GM12878 (cell line): ENCODE measurements around the gene ARHGAP30. TPM values are rescaled to one million over a fixed set of nuclear protein-coding genes. Genes with fewer than 3 reads are reported as not detected.

Experiments used
- ATAC-seq: fragments of 200-7000 bp; cut with Tn5 transposase; 3 replicates; pipeline ENCODE4 v1.9.1; 2020; ENCODE audit warnings: mild to moderate bottlenecking, moderate library complexity
- BruUV-seq: library from RNA; stranded (reverse); fragments of 400-500 nt; replicated peaks from 2 replicates; lab custom pipeline; 2021; lab: Mats Ljungman, UMichigan
- CTCF ChIA-PET: fragments of 300-600 bp; sonication (Branson Sonifier 250); formaldehyde crosslinking; extraction: SDS; loops from one replicate; lab custom pipeline; 2021; ENCODE audit warnings: inconsistent platforms; lab: Yijun Ruan, JAX
- POLR2A ChIA-PET: fragments of 350-600 bp; formaldehyde crosslinking; extraction: SDS; loops from one replicate; lab custom pipeline; 2021; ENCODE audit warnings: inconsistent platforms; lab: Charles Lee
- RAD21 ChIA-PET: fragments of 300-600 bp; sonication (Branson Sonifier 250); formaldehyde crosslinking; loops from one replicate; lab custom pipeline; 2023; ENCODE audit warnings: antibody characterized with exemption; ENCODE audit not compliant: unreplicated experiment; lab: Charles Lee
- SMC1A ChIA-PET: fragments of 300-600 bp; sonication (Branson Sonifier 250); formaldehyde crosslinking; loops from one replicate; lab custom pipeline; 2023; ENCODE audit not compliant: unreplicated experiment, uncharacterized antibody; lab: Charles Lee
- DNase-seq: peaks from one replicate; pipeline ENCODE4 v3.0.0-alpha.2; 2011; ENCODE audit warnings: low read depth, low spot score
- FAIRE-seq: peaks from 3 replicates; lab custom pipeline; 2011; peaks lifted over from hg19 to GRCh38; lab: Jason Lieb, UNC
- H2AFZ ChIP-seq: 2 replicates; pipeline ENCODE4 v1.6.0; 2011; ENCODE audit warnings: low read depth, low read length, control low read depth; ENCODE audit not compliant: control insufficient read depth
- H3K27ac ChIP-seq: 2 replicates; pipeline ENCODE4 v1.5.1; 2011; ENCODE audit warnings: control low read depth; ENCODE audit not compliant: control insufficient read depth, insufficient read depth
- H3K27me3 ChIP-seq, 2 experiments: replicated peaks in 1 of 2; 2 replicates each; pipeline versions ENCODE4 v1.6.0 to v1.6.1; 2011; ENCODE audit warnings: low read length in 1 of 2; ENCODE audit not compliant: control insufficient read depth in 2 of 2, insufficient read depth in 2 of 2
- H3K36me3 ChIP-seq, 2 experiments: 2 replicates each; pipeline ENCODE4 v1.5.1; 2011; ENCODE audit warnings: low read length in 1 of 2; ENCODE audit not compliant: control insufficient read depth in 2 of 2, insufficient read depth in 2 of 2
- H3K4me1 ChIP-seq: 2 replicates; pipeline ENCODE4 v1.6.1; 2011; ENCODE audit warnings: mild to moderate bottlenecking, low read length, moderate library complexity, mixed read lengths; ENCODE audit not compliant: control insufficient read depth, insufficient read depth
- H3K4me2 ChIP-seq: 2 replicates; pipeline ENCODE4 v1.6.0; 2011; ENCODE audit warnings: control low read depth; ENCODE audit not compliant: control insufficient read depth, insufficient read depth
- H3K4me3 ChIP-seq: fragments of 200-600 bp; sonication (generic); 2 replicates; pipeline ENCODE4 v1.5.1; 2016
- H3K79me2 ChIP-seq: 2 replicates; pipeline ENCODE4 v1.6.0; 2011; ENCODE audit warnings: low read length; ENCODE audit not compliant: control insufficient read depth, insufficient read depth
- H3K9ac ChIP-seq: 2 replicates; pipeline ENCODE4 v1.8.0; 2011; ENCODE audit warnings: low read length, control low read depth, mixed read lengths; ENCODE audit not compliant: control insufficient read depth, insufficient read depth
- H3K9me3 ChIP-seq: replicated peaks from 3 replicates; pipeline ENCODE4 v1.5.1; 2011; ENCODE audit warnings: mild to moderate bottlenecking, low read length; ENCODE audit not compliant: control insufficient read depth, insufficient read depth
- H4K20me1 ChIP-seq: 2 replicates; pipeline ENCODE4 v1.6.0; 2011; ENCODE audit not compliant: control insufficient read depth, insufficient read depth
- BCL11A ChIP-seq: IDR thresholded peaks from 2 replicates; pipeline ENCODE4 v1.6.1; 2011; ENCODE audit warnings: low read depth, low read length
- BMI1 ChIP-seq: fragments of 450-650 bp; IDR thresholded peaks from 2 replicates; pipeline ENCODE4 v1.6.1; 2016; ENCODE audit warnings: mild to moderate bottlenecking, moderate library complexity, borderline replicate concordance
- CBFB ChIP-seq: IDR thresholded peaks from 2 replicates; pipeline ENCODE4 v1.6.1; 2016; ENCODE audit warnings: antibody characterized with exemption, low read depth
- ELK1 ChIP-seq: IDR thresholded peaks from 2 replicates; pipeline ENCODE4 v1.6.1; 2012; ENCODE audit warnings: low read depth, low read length, improper control_type of control experiment
- NFXL1 ChIP-seq: fragments of 450-650 bp; IDR thresholded peaks from 2 replicates; pipeline ENCODE4 v1.6.1; 2017; ENCODE audit warnings: antibody characterized with exemption, mild to moderate bottlenecking, borderline replicate concordance
- PAX8 ChIP-seq: fragments of 450-650 bp; IDR thresholded peaks from 2 replicates; pipeline ENCODE4 v1.6.1; 2017; ENCODE audit warnings: mild to moderate bottlenecking, moderate library complexity
- PKNOX1 ChIP-seq: fragments of 450-650 bp; IDR thresholded peaks from 2 replicates; pipeline ENCODE4 v1.6.1; 2016; ENCODE audit warnings: mild to moderate bottlenecking
- SMAD5 ChIP-seq: IDR thresholded peaks from 2 replicates; pipeline ENCODE4 v1.6.1; 2016; ENCODE audit warnings: antibody characterized with exemption, low read depth
- SRF ChIP-seq, 2 experiments: IDR thresholded peaks; 2 replicates each; pipeline ENCODE4 v1.6.1; 2011; ENCODE audit warnings: low read depth in 2 of 2, low read length in 2 of 2, mild to moderate bottlenecking in 1 of 2, moderate library complexity in 1 of 2
- STAT1 ChIP-seq: fragments of 450-650 bp; conservative IDR thresholded peaks from 2 replicates; pipeline ENCODE4 v1.6.1; 2014; ENCODE audit warnings: antibody characterized with exemption, mild to moderate bottlenecking
- USF1 ChIP-seq: IDR thresholded peaks from 2 replicates; pipeline ENCODE4 v1.6.1; 2011; ENCODE audit warnings: borderline replicate concordance, low read depth, mild to moderate bottlenecking, moderate library complexity, mixed read lengths, low read length; ENCODE audit not compliant: insufficient read depth; ENCODE audit errors: extremely low read length
- ZBED1 ChIP-seq: IDR thresholded peaks from 2 replicates; pipeline ENCODE4 v1.6.1; 2016; ENCODE audit warnings: borderline replicate concordance
- WGBS: methylation state at CpG from one replicate; pipeline ENCODE4 v1.1.6; 2016; ENCODE audit warnings: low lambda C conversion rate; ENCODE audit not compliant: insufficient replicate concordance, insufficient coverage; ENCODE audit errors: missing lambda C conversion rate; 5-methylcytosine and 5-hydroxymethylcytosine counted together
- in situ Hi-C: fragments of 300-500 bp; cut with MboI; formaldehyde crosslinking; loops from 9 replicates; pipeline ENCODE4 v1.14.3; 2018; ENCODE audit warnings: mixed read lengths
- intact Hi-C: fragments of 100-400 bp; cut with micrococcal nuclease; formaldehyde crosslinking; loops from one replicate; pipeline ENCODE4 v1.14.2; 2022; ENCODE audit not compliant: unreplicated experiment
- polyA plus RNA-seq, 11 experiments: library from polyadenylated mRNA; depleted of rRNA in 4 of 11; unstranded in 6 of 11; stranded (reverse) in 5 of 11; fragments of >200 nt; fragmentation: Nextera tagmentation in 4 of 11; fragmentation: Illumina TruSeq in 1 of 11; extraction: Ambion mirVana in 4 of 11; extraction: Trizol in 1 of 11; gene quantifications; 1 replicate in 1 of 11; 2 replicates in 10 of 11; pipeline versions ENCODE4 v1.2.1 to v1.2.3, GENCODE V29; 2011 to 2016; ENCODE audit warnings: inconsistent platforms in 2 of 11, missing spikeins in 2 of 11, low read depth in 1 of 11
- total RNA-seq, 4 experiments: library from RNA; depleted of rRNA in 3 of 4; stranded (reverse); fragments of >200 nt in 3 of 4; fragmentation: Illumina TruSeq in 1 of 4; extraction: Trizol in 1 of 4; gene quantifications; 2 replicates each; pipeline versions ENCODE4 v1.2.1 to v1.2.3, GENCODE V29; 2013 to 2021
- TF ChIP-seq, protein P1 (sequence below): fragments of 450-650 bp; IDR thresholded peaks from 2 replicates; pipeline ENCODE4 v1.6.1; 2016; ENCODE audit warnings: mild to moderate bottlenecking, moderate library complexity, borderline replicate concordance

The ARHGAP30 gene
- total and polyA plus RNA-seq, 10 of the 15 experiments (the other 5 are each of a cell fraction or from before 2014, with no cell fraction given): 12.9 to 143 (median 76.3) TPM

GRCh38 chr1:161096015-161096414, 26.3 kb upstream of the ARHGAP30 start (continued):
- TF ChIP-seq ELK1 (no peak), SMAD5 (no peak), SRF (IDR thresholded peaks at IDR 0.05; ENCODE audit: low read depth in 2 of 2, low read length in 2 of 2) (no peak), NFXL1 (no peak), BMI1 (0 out of 2 replicates have a peak, but pooled peaks have one; percentile 13), BCL11A (peak; percentile 78), STAT1 (no peak), PKNOX1 (peak; percentile 75)

- BruUV-seq: no TSS peak
- in situ Hi-C loops: no loop called here
- TF ChIP-seq SMAD5 (no peak), USF1 (no peak), CBFB (no peak), PAX8 (no peak), ZBED1 (no peak)
- TF ChIP-seq, protein P1, sequence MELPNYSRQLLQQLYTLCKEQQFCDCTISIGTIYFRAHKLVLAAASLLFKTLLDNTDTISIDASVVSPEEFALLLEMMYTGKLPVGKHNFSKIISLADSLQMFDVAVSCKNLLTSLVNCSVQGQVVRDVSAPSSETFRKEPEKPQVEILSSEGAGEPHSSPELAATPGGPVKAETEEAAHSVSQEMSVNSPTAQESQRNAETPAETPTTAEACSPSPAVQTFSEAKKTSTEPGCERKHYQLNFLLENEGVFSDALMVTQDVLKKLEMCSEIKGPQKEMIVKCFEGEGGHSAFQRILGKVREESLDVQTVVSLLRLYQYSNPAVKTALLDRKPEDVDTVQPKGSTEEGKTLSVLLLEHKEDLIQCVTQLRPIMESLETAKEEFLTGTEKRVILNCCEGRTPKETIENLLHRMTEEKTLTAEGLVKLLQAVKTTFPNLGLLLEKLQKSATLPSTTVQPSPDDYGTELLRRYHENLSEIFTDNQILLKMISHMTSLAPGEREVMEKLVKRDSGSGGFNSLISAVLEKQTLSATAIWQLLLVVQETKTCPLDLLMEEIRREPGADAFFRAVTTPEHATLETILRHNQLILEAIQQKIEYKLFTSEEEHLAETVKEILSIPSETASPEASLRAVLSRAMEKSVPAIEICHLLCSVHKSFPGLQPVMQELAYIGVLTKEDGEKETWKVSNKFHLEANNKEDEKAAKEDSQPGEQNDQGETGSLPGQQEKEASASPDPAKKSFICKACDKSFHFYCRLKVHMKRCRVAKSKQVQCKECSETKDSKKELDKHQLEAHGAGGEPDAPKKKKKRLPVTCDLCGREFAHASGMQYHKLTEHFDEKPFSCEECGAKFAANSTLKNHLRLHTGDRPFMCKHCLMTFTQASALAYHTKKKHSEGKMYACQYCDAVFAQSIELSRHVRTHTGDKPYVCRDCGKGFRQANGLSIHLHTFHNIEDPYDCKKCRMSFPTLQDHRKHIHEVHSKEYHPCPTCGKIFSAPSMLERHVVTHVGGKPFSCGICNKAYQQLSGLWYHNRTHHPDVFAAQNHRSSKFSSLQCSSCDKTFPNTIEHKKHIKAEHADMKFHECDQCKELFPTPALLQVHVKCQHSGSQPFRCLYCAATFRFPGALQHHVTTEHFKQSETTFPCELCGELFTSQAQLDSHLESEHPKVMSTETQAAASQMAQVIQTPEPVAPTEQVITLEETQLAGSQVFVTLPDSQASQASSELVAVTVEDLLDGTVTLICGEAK: no peak
Measured at GRCh38 chr1:161095230-161095629, 25.5 kb upstream of the ARHGAP30 start.

More at GRCh38 chr1:161095230-161095629, 25.5 kb upstream of the ARHGAP30 start:
- CTCF ChIA-PET: interaction anchor here (0.6 to 7.6 kb wide), 10 partner anchors 10 to 142 kb away, joined by 3 to 181 read pairs (median 6); partner anchors contain the start of genes ARHGAP30, ITLN2, TSTD1 and USF1
- SMC1A ChIA-PET: interaction anchor here (0.9 to 7.0 kb wide), 12 partner anchors 10 to 141 kb away, joined by 3 to 110 read pairs (median 6); partner anchors contain the start of genes ARHGAP30, F11R, ITLN2 and NIT1
- H3K36me3 ChIP-seq: peaks cover 0 to 8% of the 10 kb centered on the region in 2 experiments; a peak in 3 of 4 replicates
- intact Hi-C loops: no loop called here
- POLR2A ChIA-PET: interaction anchor here (0.6 to 5.6 kb wide), 6 partner anchors 10 to 76 kb away, joined by 3 to 66 read pairs (median 4); partner anchors contain the start of genes ARHGAP30, F11R and USF1
- ATAC-seq (no peak), DNase-seq (no peak), FAIRE-seq (no peak)
- H3K27ac ChIP-seq: no peak overlapping the region
- no peaks in the 10 kb centered on the region for H3K79me2 ChIP-seq
- no peak overlapping the region for H2AFZ ChIP-seq
- H4K20me1 ChIP-seq: no peaks in the 10 kb centered on the region
- 96% methylated on average over 6 of the region's 6 CpGs for WGBS
- no peak overlapping the region; the same call in 1 of the 2 replicates for H3K4me2 ChIP-seq
- peaks cover 39% of the 10 kb centered on the region for H3K4me1 ChIP-seq
- no peak overlapping the region for H3K9ac ChIP-seq
- H3K4me3 ChIP-seq: no peak overlapping the region
- no peaks in the 10 kb centered on the region for H3K9me3 ChIP-seq
- RAD21 ChIA-PET: interaction anchor here (4.7 to 6.7 kb wide), 2 partner anchors 24 to 49 kb away, joined by 40 to 90 read pairs; partner anchors contain the start of genes ARHGAP30 and USF1
- H3K27me3 ChIP-seq: no peaks in the 10 kb centered on the region
